ENCODE data around the gene TMEM245.

DNA sequence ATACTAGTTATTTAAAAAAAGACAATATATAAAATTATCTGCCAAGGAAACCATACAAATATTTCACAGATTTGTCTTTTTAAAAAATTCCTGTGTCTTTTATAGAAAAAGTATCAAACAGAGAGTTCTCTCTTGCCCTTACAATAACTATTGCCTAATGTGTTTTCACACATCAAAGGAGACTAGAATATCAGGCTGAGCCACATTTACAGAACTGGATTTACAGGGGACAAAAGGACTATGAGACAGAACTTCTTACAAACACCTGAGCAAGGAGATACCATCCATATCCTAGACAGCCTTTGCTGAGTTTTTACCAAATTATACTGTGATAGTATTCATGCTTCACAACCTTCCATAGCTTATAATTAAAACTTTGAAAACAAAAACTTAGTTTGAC, 34.2 kb downstream of the TMEM245 start:
- TF ChIP-seq, protein P1, sequence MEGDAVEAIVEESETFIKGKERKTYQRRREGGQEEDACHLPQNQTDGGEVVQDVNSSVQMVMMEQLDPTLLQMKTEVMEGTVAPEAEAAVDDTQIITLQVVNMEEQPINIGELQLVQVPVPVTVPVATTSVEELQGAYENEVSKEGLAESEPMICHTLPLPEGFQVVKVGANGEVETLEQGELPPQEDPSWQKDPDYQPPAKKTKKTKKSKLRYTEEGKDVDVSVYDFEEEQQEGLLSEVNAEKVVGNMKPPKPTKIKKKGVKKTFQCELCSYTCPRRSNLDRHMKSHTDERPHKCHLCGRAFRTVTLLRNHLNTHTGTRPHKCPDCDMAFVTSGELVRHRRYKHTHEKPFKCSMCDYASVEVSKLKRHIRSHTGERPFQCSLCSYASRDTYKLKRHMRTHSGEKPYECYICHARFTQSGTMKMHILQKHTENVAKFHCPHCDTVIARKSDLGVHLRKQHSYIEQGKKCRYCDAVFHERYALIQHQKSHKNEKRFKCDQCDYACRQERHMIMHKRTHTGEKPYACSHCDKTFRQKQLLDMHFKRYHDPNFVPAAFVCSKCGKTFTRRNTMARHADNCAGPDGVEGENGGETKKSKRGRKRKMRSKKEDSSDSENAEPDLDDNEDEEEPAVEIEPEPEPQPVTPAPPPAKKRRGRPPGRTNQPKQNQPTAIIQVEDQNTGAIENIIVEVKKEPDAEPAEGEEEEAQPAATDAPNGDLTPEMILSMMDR (IDR thresholded peaks at IDR 0.05): no peak
- TF ChIP-seq POLR2A (IDR thresholded peaks at IDR 0.05; ENCODE audit: low read length) (no peak), RFX5 (IDR thresholded peaks at IDR 0.05) (no peak), HOXA7 (CRISPR knock-in tag; IDR thresholded peaks at IDR 0.05) (no peak), HDAC2 (IDR thresholded peaks at IDR 0.05) (no peak), JUN (IDR thresholded peaks at IDR 0.05) (no peak), MYC (IDR thresholded peaks at IDR 0.05; ENCODE audit: borderline replicate concordance, low read length) (no peak), RAD21 (conservative IDR thresholded peaks at IDR 0.05 in 1 of 2, IDR thresholded peaks at IDR 0.05 in 1 of 2) (no peak), RCOR1 (IDR thresholded peaks at IDR 0.05; ENCODE audit: low read depth, low read length) (no peak)
- TF ChIP-seq, protein P2, sequence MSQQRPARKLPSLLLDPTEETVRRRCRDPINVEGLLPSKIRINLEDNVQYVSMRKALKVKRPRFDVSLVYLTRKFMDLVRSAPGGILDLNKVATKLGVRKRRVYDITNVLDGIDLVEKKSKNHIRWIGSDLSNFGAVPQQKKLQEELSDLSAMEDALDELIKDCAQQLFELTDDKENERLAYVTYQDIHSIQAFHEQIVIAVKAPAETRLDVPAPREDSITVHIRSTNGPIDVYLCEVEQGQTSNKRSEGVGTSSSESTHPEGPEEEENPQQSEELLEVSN (IDR thresholded peaks at IDR 0.05; ENCODE audit: borderline replicate concordance, low read depth): no peak
